Measurements from ENCODE around the gene TRIM68.

DNA sequence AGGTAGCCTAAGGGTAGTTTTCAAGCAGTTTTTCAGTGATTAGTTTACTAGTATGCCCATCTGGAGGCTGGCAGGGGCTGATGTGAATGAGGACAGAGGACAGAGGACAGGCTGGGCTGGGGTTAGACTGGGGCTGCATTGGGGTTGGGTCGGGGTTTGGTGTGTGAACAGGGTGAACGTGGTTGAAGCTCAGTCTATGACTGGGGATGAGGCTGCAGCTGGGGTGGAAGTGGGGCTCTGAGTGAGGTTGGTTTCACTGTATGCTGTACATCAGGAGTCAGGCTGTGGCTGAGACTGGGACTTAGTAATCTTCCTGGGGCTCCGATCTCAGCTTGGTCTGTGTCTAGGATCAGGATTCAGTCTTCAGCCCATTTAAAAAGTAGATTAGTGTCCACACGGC is 36.2 kb upstream of the TRIM68 start:
- no peak for TF ChIP-seq POLR2AphosphoS5 (IDR thresholded peaks at IDR 0.05; ENCODE audit: low read depth, low read length)
- TF ChIP-seq, protein P1, sequence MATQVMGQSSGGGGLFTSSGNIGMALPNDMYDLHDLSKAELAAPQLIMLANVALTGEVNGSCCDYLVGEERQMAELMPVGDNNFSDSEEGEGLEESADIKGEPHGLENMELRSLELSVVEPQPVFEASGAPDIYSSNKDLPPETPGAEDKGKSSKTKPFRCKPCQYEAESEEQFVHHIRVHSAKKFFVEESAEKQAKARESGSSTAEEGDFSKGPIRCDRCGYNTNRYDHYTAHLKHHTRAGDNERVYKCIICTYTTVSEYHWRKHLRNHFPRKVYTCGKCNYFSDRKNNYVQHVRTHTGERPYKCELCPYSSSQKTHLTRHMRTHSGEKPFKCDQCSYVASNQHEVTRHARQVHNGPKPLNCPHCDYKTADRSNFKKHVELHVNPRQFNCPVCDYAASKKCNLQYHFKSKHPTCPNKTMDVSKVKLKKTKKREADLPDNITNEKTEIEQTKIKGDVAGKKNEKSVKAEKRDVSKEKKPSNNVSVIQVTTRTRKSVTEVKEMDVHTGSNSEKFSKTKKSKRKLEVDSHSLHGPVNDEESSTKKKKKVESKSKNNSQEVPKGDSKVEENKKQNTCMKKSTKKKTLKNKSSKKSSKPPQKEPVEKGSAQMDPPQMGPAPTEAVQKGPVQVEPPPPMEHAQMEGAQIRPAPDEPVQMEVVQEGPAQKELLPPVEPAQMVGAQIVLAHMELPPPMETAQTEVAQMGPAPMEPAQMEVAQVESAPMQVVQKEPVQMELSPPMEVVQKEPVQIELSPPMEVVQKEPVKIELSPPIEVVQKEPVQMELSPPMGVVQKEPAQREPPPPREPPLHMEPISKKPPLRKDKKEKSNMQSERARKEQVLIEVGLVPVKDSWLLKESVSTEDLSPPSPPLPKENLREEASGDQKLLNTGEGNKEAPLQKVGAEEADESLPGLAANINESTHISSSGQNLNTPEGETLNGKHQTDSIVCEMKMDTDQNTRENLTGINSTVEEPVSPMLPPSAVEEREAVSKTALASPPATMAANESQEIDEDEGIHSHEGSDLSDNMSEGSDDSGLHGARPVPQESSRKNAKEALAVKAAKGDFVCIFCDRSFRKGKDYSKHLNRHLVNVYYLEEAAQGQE (IDR thresholded peaks at IDR 0.05; ENCODE audit: insufficient read depth in 1 of 2, low read depth in 2 of 2, low read length in 2 of 2), result no peak
- no peak for TF ChIP-seq TAF1 (IDR thresholded peaks at IDR 0.05; ENCODE audit: borderline replicate concordance, insufficient read depth, low read length)
